ENCODE measurements around the gene STK39.

GRCh38 chr2:168155680-168156079 is 91.7 kb downstream of the STK39 start:
- TF ChIP-seq CTCF (conservative IDR thresholded peaks at IDR 0.05) (no peak), ZFX (IDR thresholded peaks at IDR 0.05) (no peak)

Data from C4-2B (cell line).